Suprapubic skin (tissue), 4 donors: ENCODE data around the gene CAPG.

Experiments used
- CTCF ChIP-seq, 2 donors: fragments of 200-600 bp in 1 of 2; fragments of 450-650 bp in 1 of 2; sonication (generic) in 1 of 2; IDR thresholded peaks; one replicate each; pipeline ENCODE4 v1.5.1; 2016 to 2019; ENCODE audit warnings: antibody characterized with exemption in 2 of 2, mild to moderate bottlenecking in 1 of 2, moderate library complexity in 1 of 2
- EP300 ChIP-seq: sonication (generic); formaldehyde crosslinking; IDR thresholded peaks from one replicate; pipeline ENCODE4 v1.6.1; 2017; ENCODE audit warnings: antibody characterized with exemption
- POLR2A ChIP-seq, 2 donors: fragments of 450-650 bp; IDR thresholded peaks; one replicate each; pipeline ENCODE4 v1.6.1; 2017; ENCODE audit warnings: antibody characterized with exemption in 2 of 2, mild to moderate bottlenecking in 2 of 2, moderate library complexity in 2 of 2
- POLR2AphosphoS5 ChIP-seq, 3 donors: sonication (generic); formaldehyde crosslinking; IDR thresholded peaks; one replicate each; pipeline ENCODE4 v1.6.1; 2017; ENCODE audit warnings: antibody characterized with exemption in 3 of 3

GRCh38 chr2:85354286-85355072, 55.7 kb downstream of the CAPG start, which contains the start of the genes ELMOD3 and RETSAT:
- TF ChIP-seq EP300 (no peak), CTCF (IDR thresholded peaks at IDR 0.05) (no peak), POLR2AphosphoS5 (IDR thresholded peaks at IDR 0.05) (peak; percentile 9 to 97 (median 95)), POLR2A (IDR thresholded peaks at IDR 0.05) (peak in 1 of 2 donors; percentile 90)
